SK-N-DZ (cell line): ENCODE data around the gene LOXL1.

Experiments used
- DNase-seq: peaks from one replicate; pipeline ENCODE4 v3.0.0-alpha.2; 2015; ENCODE audit warnings: low spot score

LOXL1 gene

DNA sequence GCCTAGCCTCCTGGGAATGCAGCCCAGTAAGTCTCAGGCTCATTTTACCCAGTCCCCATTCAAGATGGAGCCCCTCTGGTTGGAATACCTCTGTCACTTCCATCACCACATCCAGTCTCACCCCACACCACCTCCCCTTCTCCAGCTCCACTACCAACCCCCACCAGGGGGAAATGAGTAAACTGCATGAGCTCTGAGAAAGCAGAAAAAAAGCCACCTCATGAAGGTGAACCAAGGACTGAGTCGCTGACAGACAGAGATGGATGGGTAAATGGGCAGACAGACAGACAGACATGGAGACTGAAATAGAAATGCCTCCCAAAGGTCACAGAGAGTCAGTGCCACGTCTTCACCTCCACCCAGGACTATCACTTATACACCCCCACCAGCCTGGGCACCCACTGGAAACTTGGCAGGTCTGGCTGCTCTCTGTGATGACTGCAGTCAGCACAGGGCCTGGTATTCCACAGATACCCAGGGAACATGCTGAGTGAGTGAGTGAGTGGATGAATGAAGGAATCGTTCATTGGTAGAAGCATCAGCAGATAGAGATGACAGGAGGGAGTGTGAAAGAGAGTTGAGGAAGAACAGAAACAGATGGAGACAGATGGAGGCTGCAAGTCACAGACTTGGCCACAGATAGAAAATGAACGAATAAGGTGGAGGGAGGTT lies 4.9 kb upstream of the LOXL1 start:
- peak; percentile 65 for DNase-seq

DNA sequence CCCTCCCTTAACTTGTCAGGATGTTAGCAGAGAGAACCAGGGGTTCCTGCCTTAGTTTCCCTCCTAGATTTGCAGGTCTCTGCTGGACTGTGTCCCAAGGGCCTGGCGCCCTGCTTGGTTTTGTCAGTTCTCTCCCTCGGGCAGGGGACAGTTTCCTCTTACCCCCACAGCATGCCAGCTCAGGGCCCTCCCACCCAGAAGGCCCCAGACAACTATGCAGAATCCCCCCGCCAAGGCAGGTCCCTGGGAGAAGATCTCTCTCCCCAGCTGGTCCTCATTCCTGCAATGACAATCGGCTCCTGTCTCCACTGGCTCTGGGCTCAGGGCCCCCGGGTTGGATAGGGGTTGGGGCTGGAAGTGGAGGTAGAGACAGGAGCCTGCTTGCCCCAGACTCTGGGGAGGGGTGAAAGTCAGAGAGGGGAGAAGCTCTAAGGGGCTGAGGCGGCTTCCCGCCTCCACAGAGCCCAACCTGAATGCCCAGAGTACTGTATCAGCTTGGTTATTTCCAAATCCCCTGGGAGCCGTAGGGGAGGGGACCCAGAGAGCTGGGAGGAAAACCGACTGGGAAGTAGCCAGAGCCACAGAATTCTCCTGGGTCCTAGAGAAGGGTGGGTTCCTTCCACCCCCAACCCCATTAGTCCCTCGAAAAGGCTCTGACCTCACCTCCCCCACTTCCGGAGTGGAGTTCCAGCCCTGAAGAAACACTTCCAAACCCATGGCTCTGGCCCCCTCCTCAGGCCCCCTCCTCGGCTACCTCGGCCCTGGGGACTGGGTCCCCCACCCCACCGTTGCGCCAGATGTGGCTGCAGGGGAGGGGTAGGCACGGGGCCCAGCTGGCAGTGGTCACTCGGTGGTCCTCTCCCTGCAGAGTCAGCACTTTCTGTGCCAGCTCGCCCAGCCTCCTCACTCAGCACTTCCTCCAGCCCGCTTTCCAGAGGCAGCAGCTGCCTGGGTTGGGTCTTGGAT lies 3.8 kb upstream of the LOXL1 start:
- DNase-seq, result peak; percentile 89

DNA sequence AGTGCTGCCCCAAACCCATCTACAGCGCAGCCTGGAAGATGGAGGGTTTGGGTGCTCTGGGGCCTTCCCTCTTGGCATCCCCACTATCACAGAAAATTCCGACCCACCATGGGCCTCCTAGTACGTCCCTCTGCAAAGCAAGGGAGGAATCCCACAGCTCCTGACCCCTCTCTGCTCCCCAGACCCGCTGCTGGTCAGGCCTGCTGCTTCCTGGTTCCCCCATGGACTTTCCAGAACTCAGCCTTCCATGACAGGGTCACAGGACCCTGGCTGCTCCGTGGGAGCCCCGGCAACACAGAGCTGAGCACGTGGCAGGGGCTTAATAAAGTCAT lies 3.1 kb upstream of the LOXL1 start:
- no peak for DNase-seq

DNA sequence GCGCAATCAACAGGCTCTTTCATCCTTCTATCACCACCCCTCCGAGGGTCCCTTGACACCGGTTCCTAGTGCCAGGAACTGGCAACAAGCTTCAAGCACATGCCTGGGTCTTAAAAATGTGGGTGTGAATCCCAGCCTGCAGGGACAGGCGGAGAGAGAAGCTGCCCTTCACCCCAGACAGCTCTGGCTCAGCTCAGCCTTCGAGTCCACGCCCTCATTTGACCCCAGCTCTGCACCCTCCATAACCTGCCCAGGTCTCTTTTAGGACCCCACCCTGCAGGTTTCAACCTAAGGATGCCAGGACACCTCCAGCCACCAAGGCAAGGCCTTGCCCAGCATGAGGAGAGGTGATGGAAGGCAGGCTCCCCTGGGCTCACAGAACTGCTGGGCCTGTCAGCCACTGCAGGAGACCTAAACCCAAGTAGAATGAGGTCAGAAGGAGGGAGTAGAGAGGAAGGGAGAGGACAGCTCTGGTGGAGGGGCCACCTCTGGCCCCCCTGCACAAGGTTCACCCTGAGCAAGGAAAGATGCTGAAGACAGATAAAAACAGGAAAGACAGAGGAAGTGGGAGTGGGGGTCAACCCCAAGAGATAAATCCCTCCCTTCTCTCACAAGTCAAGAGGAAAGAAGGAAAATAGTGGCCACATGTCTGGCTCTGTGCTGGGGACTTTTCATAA lies 2.6 kb upstream of the LOXL1 start:
- DNase-seq, result peak; percentile 48

DNA sequence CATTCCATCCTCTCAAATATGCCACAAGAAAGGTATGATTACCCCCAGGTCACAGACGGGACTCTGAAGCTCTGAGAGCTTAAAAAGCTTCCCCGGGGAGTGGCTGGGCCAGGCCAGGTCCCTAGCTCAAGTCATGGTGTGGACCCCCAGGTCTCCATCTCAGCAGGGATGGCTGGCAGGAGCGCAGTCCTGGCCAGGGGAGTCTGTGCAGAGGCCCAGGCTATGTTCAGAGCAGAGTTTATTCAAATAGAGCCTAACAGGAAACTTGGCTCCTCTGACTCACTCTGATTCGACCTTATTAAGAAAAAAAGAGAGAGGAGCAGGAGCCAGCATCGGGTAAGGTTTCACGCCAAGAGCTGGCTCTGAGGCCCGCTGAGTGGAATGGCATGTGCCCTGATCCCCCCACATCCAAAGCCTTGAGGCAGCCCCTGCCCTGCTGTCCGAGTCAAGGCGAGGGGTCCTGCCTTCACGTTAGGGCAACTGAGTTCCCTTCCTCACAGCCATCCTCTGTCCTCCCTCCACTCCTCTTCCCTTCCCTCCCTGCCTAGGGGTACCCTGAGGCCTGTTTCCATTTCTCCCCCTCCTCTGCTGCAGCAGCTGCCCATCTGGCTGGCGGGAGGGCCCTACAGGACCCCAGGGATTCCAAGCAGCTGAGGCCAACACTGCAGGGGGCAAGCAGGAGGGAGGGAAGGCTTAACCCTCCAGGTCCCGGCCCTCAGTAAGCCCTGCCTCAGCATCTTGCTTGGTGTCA lies 1.9 kb upstream of the LOXL1 start:
- peak; percentile 81 for DNase-seq

DNA sequence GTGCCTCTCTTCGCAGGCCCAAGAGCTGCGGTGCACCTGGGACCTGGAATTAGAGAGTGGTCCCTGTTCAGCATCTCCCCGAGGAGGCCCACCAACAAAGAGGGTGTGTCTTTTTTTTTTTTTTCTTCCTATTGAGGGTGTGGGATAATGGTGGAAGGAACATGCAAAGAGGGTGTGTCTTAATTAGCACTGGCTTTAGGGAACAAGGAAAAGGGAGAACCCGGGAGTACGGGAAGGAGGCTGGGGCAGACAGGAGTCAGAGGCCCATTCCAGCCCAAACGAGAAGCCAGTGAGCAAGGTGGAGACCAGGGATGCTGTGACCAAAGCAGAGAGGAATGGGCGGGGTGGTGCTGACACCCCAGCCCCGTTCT lies 429 bp upstream of the LOXL1 start:
- no peak for DNase-seq

DNA sequence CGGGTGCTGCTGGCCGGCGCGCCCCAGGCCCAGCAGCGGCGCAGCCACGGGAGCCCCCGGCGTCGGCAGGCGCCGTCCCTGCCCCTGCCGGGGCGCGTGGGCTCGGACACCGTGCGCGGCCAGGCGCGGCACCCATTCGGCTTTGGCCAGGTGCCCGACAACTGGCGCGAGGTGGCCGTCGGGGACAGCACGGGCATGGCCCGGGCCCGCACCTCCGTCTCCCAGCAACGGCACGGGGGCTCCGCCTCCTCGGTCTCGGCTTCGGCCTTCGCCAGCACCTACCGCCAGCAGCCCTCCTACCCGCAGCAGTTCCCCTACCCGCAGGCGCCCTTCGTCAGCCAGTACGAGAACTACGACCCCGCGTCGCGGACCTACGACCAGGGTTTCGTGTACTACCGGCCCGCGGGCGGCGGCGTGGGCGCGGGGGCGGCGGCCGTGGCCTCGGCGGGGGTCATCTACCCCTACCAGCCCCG lies 777 bp downstream of the LOXL1 start:
- peak; percentile 41 for DNase-seq

DNA sequence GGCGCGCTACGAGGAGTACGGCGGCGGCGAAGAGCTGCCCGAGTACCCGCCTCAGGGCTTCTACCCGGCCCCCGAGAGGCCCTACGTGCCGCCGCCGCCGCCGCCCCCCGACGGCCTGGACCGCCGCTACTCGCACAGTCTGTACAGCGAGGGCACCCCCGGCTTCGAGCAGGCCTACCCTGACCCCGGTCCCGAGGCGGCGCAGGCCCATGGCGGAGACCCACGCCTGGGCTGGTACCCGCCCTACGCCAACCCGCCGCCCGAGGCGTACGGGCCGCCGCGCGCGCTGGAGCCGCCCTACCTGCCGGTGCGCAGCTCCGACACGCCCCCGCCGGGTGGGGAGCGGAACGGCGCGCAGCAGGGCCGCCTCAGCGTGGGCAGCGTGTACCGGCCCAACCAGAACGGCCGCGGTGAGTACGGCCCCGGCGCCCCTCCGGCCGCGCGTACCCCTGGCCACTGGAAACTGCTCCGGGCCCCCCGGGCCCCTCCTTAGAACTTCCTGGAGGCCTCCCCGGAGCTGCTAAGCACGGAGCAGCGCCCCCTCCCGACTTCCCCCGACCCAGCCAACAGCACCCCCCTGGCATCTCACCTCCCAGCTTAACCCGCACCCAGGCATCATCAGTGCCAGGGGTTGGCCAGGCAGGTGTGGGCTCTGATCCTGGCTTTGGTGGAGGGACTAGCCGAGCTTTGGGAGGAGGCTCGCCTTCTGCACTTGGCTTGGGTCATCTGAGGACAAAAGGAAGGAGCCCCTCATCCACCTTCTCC lies 1.4 kb downstream of the LOXL1 start:
- DNase-seq, result peak; percentile 50

DNA sequence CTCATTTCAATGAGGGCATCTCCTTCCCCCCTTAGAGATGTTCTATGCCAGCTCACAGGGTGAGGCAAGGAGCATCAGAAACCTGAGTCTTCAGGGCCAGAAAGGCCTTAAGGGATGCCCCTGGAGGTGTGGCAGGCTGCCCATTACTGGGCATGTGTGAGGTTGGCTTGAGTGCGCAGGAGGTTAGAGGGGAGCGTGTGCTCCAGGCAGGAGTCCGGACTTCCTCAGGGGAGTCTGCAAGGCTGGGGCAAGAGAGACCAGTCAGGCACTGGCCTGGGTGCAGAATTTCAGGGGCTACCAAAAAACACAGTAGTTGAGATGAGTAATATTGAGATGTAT lies 1.9 kb downstream of the LOXL1 start:
- no peak for DNase-seq

DNA sequence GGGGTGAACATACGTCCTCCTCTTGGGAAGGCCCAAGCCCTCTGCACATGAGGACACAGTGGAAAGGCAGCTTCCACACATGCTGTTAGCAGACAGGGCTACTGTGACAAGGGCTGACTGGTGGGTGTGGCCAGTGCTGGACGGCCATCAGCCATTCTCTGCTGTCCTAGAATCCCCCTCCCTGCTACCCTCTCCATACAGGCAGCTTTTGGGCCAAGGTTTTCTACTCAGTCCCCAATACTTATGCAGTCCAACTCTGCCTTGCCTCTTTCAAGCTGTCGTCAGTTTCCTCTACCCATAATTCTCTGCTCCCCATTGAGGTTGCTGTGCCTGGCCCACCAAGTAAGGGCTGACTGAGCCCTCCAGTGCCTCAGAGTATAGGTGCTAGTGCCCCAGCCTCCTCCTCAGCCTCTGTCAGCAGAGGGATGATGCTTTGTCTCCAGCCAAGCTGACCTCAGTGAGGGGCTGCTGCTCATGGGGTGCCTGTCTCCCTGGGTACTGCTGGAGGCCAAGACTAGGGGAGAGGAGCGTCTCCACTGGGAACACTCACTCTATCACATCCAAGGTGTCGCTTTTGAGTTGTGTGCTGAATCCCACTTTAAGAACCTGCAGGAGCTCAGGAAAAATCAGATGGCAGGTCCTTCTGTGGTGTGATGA lies 2.8 kb downstream of the LOXL1 start:
- peak; percentile 50 for DNase-seq

DNA sequence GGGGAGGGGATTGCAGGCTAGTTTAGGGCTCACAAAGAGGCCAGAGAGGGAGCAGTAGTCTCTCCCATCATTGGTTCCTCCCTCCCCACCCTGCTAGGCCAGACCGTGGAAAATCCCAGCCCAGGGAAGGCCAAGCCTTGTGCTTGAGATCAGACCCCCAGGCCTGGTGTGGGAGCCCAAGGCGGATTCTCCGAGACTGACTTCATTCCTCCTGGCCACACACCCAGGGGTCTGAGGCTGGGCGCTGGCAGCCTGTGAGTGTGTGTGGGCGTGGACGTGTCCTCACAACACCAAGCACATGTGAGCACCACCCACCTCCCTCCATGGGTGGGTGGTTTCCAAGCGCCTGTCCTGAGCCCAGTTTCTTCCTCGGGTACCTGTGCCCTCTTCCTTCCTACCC lies 4.1 kb downstream of the LOXL1 start:
- no peak for DNase-seq

DNA sequence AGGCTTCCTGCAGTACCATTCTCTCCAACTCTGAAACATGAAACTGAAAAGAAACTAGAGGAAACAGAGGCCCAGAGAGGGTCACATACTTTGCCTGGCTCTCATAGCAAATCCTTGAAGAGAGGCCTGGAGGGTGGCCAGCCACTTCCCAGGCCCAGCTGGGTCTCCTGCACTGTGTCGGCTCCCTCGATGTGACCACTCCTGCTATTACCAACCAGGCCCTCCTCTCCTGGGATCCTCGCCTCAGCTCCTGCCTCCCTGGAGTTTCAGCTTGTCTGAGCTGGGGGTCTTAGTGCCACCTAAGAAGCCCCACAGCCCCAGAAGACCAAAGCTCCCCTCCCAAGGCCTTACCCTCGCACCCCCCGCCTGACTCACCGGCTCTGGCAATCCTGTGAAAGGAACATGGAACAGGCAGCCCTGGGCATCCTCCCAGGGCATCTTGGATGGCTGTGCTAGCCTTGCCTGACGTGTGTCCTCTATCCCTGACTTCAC lies 4.6 kb downstream of the LOXL1 start:
- no peak for DNase-seq

DNA sequence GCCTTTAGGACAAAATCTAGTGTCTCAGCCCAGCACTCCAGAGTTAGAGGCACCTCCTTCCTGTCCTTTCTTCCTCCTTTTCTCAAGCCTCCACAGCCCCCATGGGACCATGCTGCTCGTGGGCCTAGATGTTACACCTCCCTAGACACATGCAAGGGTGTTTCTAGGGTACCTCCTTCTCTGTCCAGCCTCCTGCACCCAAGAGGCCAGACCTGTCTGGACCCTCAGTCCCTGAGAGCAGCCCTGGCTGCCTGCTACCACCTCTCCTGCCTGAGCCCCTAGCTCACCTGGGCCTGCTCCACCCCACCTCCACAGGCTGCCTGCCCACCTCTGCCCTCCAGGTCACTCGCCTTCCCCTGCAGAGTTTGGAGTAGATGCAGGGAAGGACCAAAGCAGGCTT lies 5.2 kb downstream of the LOXL1 start:
- no peak for DNase-seq

DNA sequence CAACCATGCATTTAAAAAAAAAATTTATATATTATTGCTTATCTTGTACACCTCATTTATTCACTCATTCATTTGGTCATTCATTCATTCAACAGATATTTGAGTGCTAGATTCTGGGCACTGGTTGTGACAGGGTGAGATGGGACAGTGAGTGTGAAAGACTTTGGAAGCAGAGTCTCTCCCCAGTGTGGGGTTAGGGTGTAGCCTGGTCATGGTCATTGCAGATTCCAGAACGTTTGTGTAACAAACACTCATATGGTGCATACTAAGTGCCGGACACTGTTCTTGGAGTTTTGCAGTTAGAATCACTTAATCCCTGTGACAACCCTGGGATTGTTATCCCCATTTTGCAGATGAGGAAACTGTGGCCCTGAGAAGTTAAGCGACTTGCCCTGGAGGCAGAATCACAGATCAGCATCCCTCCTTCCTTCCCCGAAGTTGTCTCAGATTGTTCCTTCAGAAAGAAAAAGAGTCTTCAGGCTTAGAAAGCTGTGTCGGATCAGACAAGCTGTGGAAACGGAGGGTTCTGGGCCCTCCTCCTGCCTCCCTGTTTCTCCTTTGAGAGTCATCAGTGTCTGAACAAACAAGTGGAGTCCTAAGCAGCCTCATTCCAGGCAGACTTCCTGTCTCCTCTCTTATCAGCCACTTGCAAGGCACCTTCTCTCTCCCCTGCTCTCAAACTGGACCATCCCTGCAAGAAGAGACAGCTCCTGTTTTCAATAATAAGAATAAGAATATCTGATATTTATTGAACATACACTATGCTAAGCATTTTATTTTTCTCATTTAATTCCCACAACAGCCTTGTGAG lies 6.3 kb downstream of the LOXL1 start:
- no peak for DNase-seq

DNA sequence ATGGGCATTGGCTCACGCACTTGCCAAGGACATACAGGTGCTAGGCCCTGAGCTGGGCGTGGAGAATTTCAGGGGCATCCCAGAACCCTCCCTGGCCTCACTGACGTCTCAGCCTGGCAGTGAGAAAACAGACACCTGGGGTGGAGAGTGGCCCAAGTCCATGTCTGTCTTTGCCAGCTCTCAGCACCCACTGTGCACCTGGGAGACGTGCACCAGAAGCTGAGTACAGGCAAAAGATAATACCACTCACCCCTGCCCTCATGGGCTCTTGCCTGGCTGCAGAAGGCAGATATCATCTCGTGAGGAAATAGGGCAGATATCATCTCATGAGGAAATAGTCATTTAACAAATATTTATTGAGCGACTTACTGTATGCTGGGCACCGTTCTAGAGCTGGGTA lies 8.0 kb downstream of the LOXL1 start:
- DNase-seq, result no peak

DNA sequence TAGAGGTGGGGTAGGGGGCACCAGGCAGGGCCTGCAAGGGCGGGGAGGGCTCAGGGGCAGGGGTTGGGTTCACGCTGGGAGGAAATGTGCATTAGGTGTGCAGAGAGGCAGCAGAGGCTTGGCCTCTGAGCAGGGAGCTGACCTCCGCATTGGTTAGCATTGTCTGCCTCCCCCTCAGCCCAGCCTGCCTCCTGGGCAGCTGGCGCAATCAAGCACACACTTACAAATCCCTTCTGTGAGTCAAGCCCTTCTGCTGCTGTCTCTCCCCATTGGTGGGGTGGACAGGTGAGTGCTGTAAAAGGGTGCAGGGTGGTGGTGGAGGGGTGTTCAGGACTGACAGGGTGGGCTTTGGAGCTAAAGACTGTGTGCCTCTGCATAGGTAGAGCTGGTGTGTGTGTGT lies 9.3 kb downstream of the LOXL1 start:
- DNase-seq, result no peak

DNA sequence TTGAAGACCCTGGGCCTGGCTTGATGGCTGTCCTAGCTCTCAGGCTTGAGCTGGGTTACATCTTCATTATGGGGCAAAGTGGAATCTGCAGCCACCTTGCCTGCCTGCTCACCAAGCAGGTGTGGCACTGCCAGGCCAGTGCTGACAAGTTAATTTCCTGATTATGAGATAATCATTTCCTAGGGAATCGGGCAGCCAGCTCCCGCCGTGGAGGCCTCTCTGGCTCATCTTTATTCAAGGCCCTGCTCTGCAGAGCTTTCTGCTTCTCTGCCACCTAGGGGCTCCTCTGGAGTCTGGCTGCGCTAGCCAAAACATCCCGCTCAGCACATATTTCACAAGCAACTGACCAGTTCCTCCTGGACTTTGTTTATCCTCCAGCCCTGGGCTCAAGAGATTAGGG lies 9.9 kb downstream of the LOXL1 start:
- DNase-seq, result peak; percentile 48

DNA sequence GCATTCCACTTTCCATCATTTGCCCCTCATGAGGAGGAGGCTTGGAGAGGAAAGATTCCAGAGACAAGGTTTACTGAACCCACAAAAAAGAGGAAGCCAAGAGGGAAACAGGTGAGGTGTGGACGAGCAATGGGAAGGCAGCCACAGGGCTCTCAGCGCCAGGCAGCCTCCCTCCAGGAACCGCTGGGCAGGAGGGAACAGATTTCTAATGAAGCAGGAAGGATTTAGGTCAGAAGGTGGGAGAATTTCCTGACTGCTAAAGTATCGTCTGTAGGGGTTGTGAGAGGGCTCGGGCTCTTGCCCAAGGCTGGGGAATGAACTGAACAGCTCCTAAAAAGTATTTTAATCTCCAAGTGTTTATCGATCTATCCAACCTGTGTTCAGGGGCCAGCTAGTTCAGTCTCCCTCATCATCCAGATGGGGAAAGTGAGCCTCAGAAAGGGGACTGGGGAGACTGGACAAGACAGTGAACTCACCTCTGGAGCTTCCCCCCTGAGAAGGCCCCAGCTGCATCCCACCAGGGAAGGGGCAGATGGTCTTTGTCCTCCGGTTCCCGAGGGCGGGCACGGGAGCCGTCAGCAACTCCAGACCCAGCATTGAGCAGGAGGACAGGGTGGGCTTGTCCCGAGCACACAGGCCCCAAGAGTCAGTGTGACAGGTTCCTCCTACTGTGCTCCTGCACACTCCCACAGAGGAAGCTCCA lies 10.5 kb downstream of the LOXL1 start:
- no peak for DNase-seq

DNA sequence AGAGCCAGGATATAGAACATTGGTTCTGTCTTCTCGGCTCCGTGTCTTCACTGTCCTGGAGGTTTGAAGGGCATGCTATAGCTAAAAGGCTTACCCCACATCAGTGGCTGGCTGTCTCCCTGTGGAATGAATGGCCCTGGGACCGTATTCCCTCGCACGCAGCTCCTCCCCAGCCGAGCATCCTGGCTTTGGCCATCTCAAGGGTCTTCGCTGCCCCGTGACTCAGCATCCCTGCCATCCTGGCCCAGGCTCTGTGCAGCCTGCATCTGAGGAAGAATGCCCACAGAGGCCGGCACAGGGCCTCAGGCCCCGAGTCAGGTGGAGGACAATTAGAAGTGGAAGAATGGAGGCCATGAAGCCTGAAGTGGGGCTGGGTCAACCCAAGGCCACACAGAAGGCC lies 11.0 kb downstream of the LOXL1 start:
- DNase-seq, result no peak
